Glutamatergic neuron (in vitro differentiated cells): ENCODE results near the gene WDR3. TPM values are rescaled to one million over a fixed set of nuclear protein-coding genes. Genes with fewer than 3 reads are reported as not detected.

Experiments used
- DNase-seq: peaks from one replicate; pipeline ENCODE4 v3.0.0; 2022
- H3K27ac Mint-ChIP-seq: one replicate; pipeline ENCODE4 v1.8.0; 2020; ENCODE audit warnings: mild to moderate bottlenecking, mixed read lengths, inconsistent platforms; ENCODE audit not compliant: unreplicated experiment
- H3K27me3 Mint-ChIP-seq: one replicate; pipeline ENCODE4 v1.8.0; 2020; ENCODE audit warnings: mild to moderate bottlenecking, moderate library complexity, mixed read lengths, inconsistent platforms; ENCODE audit not compliant: unreplicated experiment
- H3K36me3 Mint-ChIP-seq: one replicate; pipeline ENCODE4 v1.8.0; 2020; ENCODE audit warnings: mild to moderate bottlenecking, mixed read lengths, inconsistent platforms; ENCODE audit not compliant: unreplicated experiment
- H3K4me1 Mint-ChIP-seq: one replicate; pipeline ENCODE4 v1.8.0; 2020; ENCODE audit warnings: mild to moderate bottlenecking, low read depth, mixed read lengths, inconsistent platforms; ENCODE audit not compliant: unreplicated experiment
- H3K4me3 Mint-ChIP-seq: one replicate; pipeline ENCODE4 v1.8.0; 2020; ENCODE audit warnings: mild to moderate bottlenecking, mixed read lengths, inconsistent platforms; ENCODE audit not compliant: unreplicated experiment
- H3K9me3 Mint-ChIP-seq: one replicate; pipeline ENCODE4 v1.8.0; 2020; ENCODE audit warnings: mild to moderate bottlenecking, moderate library complexity, mixed read lengths, inconsistent platforms; ENCODE audit not compliant: unreplicated experiment
- CTCF ChIP-seq: fragments of 200-600 bp; sonication (generic); IDR thresholded peaks from one replicate; pipeline ENCODE4 v1.5.0; 2021; ENCODE audit not compliant: partially characterized antibody, unreplicated experiment
- total RNA-seq: library from RNA; stranded (reverse); fragmentation: NEBNext Ultra II Directional; extraction: Animal tissue kit (Norgen Biotek cat#: 25700); gene quantifications from one replicate; pipeline ENCODE4 v1.2.1, GENCODE V29; 2021; ENCODE audit not compliant: unreplicated experiment

The WDR3 gene
- total RNA-seq, 1 donor from 2014 or later = 22.2 TPM

GRCh38 chr1:117932576-117932975 is 3.0 kb downstream of the WDR3 start:
- H3K27me3 Mint-ChIP-seq = no peaks in the 10 kb centered on the region
- H3K36me3 Mint-ChIP-seq = no peaks in the 10 kb centered on the region
- H3K27ac Mint-ChIP-seq = no peak overlapping the region
- peaks cover 11% of the 10 kb centered on the region for H3K4me1 Mint-ChIP-seq
- H3K4me3 Mint-ChIP-seq = no peak overlapping the region
- TF ChIP-seq CTCF = no peak
- no peak for DNase-seq
- H3K9me3 Mint-ChIP-seq = peaks cover 4% of the 10 kb centered on the region

- no peak overlapping the region for H3K27ac Mint-ChIP-seq
- TF ChIP-seq CTCF = no peak
- peaks cover 2% of the 10 kb centered on the region for H3K9me3 Mint-ChIP-seq
- H3K4me1 Mint-ChIP-seq = peaks cover 11% of the 10 kb centered on the region
- no peak for DNase-seq
- H3K4me3 Mint-ChIP-seq = no peak overlapping the region
- H3K27me3 Mint-ChIP-seq = no peaks in the 10 kb centered on the region
- H3K36me3 Mint-ChIP-seq = no peaks in the 10 kb centered on the region
Observed at GRCh38 chr1:117933769-117934168, 4.2 kb downstream of the WDR3 start.

- no peak for DNase-seq
- no peaks in the 10 kb centered on the region for H3K27me3 Mint-ChIP-seq
- no peaks in the 10 kb centered on the region for H3K4me1 Mint-ChIP-seq
- no peak overlapping the region for H3K27ac Mint-ChIP-seq
- no peaks in the 10 kb centered on the region for H3K9me3 Mint-ChIP-seq
- H3K4me3 Mint-ChIP-seq = no peak overlapping the region
- no peaks in the 10 kb centered on the region for H3K36me3 Mint-ChIP-seq
- TF ChIP-seq CTCF = no peak
Observed at GRCh38 chr1:117942293-117942692, 12.8 kb downstream of the WDR3 start.

- TF ChIP-seq CTCF = no peak
- Mint-ChIP-seq H3K36me3 (no peaks in the 10 kb centered on the region), H3K4me3 (no peak overlapping the region), H3K27ac (no peak overlapping the region), H3K9me3 (no peaks in the 10 kb centered on the region), H3K27me3 (no peaks in the 10 kb centered on the region), H3K4me1 (no peaks in the 10 kb centered on the region)
- no peak for DNase-seq
Observed at GRCh38 chr1:117952386-117952785, 22.8 kb downstream of the WDR3 start.

- Mint-ChIP-seq H3K27me3 (no peaks in the 10 kb centered on the region), H3K36me3 (no peaks in the 10 kb centered on the region), H3K4me1 (no peaks in the 10 kb centered on the region), H3K27ac (no peak overlapping the region), H3K4me3 (no peak overlapping the region), H3K9me3 (no peaks in the 10 kb centered on the region)
- no peak for DNase-seq
- TF ChIP-seq CTCF = no peak
Observed at GRCh38 chr1:117959364-117959763, 29.8 kb downstream of the WDR3 start.
